Left hindlimb (tissue), 1 donor: ENCODE measurements around the gene LYRM4.

Source experiments
- DNase-seq: peaks from one replicate; pipeline ENCODE4 v3.0.0-alpha.2; 2018

The LYRM4 gene

GRCh38 chr6:5116243-5116991 lies 144.3 kb downstream of the LYRM4 start:
- DNase-seq, result no peak

DNA sequence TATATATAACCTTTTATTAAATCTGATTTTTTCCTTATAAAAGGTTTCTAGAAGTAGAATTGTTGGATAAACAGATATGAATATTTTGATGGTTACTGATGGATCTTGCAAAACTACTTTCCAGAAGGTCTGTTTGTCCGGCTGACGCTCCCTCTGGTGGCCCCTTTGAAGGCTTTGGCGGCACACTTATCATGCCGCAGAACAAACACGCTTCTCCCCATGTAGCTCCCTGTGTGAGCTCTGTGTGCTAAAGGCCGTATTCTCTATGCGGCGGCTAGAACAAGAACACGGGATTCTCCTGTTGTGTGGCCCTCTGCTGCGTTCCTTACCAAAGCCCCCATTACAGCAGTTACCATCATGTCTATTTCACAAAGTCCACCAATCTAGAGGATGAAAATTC lies 145.6 kb downstream of the LYRM4 start:
- no peak for DNase-seq

DNA sequence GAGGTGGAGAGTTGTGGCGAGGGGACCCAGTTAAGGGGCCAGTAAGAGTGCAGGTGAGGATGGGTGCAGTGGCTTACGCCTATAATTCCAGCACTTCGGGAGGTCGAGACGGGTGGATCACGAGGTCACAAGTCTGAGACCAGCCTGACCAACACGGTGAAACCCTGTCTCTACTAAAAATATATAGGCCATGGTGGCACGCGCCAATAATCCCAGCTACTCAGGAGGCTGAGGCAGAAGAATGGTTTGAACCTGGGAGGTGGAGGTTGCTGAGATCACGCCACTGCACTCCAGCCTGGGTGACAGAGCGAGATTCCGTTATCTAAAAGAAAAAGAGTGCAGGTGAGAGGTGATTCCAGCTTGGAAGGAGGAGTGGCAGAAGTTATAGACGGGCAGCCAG lies 147.7 kb downstream of the LYRM4 start:
- no peak for DNase-seq

- DNase-seq, result no peak
Observed at GRCh38 chr6:5112066-5112799, 148.5 kb downstream of the LYRM4 start.

DNA sequence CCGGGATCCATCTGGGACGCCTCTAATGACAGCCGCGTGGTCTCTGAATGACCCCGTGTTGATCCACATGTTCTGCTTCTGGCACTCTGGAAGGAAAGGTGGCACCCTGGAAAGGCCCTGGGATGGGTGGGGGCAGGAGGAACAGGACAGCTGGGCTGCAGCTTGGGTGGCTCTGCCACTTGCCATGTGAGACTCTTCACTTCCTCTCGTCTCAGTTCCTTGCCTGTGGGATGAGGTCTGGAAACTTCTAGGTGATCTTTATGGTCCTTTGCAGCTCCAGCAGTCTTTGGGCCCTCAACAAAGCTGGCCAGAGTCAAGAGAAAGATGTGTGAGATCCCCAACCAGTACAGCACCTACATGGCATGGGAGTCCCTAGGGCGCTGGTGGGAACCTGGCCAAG lies 149.1 kb downstream of the LYRM4 start:
- no peak for DNase-seq

- DNase-seq, result no peak
Observed at GRCh38 chr6:5110246-5110645, 150.5 kb downstream of the LYRM4 start.

- no peak for DNase-seq
Observed at GRCh38 chr6:5109436-5109835, 151.3 kb downstream of the LYRM4 start.

DNA sequence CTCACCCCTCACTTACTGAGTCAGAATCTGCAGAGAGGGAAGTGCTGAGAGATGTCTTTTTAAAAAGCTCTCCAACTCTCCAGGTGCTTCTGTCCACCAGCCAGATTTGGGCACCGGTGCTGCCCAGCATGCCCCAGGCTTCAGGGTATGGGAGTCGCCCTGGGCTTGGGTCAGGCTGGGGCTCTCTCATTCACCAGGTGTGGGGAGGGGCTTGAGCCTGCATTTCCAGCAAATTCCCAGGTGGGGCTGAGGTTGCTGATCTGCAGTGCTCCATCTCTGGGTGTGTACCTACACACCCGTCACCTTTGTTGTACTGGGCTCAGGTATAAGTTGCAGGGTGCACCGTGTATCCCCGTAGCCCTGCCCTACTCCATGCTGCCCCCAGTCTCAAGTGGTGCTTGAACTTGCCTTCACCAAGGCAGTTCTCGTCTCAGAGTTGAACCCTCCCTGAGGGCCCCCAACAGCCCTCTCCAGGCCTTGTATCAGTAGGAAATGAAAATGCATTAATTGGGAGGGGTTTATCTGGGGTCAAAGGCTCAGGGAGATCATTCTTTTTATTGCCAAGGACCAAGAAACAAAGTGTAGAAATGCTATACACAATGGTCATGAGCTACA lies 152.1 kb downstream of the LYRM4 start:
- no peak for DNase-seq

DNA sequence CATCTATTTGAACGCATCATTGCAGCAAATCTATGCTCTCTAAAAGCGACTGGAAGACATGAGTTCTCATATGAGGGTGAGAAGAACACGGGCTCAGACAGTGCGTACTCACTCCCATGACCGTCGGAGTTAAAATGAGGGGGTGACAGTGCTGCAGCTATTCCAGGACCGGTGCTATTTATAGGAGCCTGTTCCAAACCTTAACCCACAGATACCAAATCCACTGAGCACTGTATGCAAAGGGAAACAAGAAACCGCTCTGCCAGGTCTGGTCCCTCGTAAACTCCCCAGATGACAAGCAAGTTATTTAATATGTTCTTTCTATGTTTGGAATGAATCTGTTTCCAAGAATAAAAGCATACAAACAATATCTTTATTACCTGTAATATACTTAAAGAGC lies 152.7 kb downstream of the LYRM4 start:
- DNase-seq, result no peak

GRCh38 chr6:5107341-5107740 lies 153.4 kb downstream of the LYRM4 start:
- no peak for DNase-seq

DNA sequence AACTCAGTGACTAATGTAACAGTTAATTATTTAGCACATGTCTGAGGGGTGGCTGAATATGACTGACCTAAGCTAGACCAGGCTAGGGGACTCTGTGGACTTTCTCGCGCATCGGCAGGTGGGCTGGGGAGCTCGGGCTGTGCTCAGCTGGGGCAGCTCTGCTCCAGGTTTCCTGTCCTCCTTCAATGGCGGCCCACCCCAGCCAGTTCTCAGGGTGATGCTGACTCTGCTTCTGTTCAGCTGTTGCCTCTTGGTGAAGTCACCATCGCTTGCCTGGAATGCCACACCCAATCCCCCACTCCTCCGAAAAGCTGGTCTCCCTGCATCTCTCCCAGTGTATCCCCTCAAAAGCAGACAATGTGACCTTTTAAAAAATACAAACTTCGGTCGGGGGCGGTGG lies 155.6 kb downstream of the LYRM4 start:
- DNase-seq, result no peak

DNA sequence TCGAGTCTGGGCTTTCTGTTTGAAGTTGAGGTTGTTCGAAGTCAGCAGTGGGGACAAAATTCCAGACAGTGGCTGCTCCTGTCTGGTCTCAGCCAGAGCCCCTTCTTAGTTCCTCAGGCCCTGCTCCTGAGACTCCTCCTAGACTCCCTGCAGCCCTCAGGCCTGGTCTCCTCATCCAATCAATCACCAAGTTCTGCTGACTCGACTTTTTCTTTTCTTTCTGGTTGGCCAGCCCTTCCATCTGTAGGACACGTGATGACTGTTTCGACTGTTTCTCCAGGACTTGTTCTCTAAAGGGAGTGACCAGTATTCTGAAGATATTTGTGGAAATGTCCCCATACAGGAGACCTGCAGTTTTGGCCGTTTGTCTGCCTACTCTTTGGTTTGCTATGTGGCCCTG lies 156.1 kb downstream of the LYRM4 start:
- DNase-seq, result no peak

DNA sequence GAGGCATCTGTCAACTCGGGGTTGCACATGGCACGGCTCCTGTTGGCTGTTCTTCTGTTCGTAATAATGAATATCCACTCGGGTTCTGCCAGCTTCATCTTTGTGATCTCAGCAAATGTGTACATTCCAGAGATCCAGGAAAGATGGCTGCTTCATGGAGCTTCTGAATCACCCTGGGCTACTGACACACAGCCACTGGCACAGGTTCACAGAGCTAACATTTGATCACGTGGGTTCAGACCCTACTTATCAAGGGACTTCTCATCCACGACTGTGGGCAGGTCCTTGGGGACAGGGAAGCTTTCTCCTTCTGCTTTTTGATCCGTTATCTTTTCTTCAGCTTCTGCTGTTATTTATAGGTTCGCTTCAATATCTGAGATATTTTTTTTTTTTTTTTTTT lies 157.5 kb downstream of the LYRM4 start:
- no peak for DNase-seq

DNA sequence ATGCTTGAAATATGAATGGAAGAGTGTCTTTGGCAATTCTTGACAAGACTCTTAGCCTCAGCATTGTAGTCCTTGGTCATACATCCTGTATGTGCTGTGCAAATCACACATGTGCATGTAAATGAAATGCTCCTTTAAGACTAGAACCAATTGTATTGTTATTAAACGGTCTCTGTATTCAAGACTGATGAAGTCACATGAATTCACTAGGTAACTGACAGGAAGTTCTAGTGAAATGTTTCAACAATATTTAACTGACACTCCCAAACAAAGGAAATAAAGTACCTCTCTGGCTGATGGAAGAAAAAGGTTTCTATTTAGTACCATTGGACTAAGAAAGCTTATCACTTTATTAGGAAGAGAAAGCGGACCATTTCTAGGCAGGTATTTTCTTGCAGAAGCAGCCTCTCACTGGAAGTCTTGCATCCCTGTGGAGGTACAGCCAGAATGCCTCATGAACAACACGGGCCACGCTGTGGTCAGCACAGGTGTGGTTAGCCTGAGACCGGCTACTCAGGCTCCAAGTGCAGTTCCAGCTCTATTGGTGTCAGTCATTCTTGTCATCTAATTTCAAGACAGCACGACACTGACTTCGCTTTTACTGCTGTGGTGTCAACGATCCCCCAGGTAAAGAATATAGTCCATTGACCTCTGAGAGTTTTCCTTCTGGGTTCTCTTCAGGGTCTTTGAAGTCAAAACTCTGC lies 158.3 kb downstream of the LYRM4 start:
- no peak for DNase-seq

GRCh38 chr6:5100806-5101205 lies 159.9 kb downstream of the LYRM4 start:
- DNase-seq, result no peak

DNA sequence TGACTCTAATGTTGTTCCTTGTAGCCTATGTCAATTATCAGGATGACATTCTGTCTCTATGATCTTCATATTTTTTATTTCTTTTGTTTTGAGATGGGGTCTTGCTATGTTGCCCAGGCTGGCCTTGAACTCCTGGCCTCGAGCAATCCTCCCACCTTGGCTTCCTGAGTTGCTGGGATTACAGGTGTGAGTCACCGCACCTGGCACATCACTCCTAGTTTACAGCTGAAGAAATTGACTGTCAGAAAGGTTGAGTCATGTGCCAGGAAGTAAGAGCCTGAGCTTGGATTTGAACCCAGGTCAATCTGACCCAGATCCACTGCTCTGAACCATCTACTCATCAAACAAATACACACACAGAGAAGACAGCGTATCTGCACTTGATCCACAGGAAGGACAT lies 161.2 kb downstream of the LYRM4 start:
- DNase-seq, result no peak

- DNase-seq, result no peak
Observed at GRCh38 chr6:5098501-5099270, 162.1 kb downstream of the LYRM4 start.

DNA sequence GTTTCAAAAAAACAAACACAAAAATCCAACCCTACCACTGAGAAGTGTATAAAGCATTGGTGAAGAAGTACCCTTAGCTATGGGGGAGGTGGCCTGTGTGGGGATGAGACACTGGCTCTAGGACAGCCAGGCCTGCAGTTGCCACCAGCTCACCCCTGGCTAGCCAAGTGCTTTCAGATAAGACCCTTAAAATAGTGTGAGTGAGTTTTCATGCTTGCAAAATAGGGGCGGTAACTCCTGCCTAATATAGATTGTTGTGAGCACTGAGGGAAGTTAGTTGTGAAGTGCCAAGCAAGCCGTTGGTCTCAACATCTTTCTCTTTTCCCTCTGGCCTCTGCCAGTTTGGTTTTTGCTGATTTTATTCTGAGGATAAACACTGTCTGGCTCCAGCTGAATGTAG lies 164.3 kb downstream of the LYRM4 start:
- DNase-seq, result no peak

GRCh38 chr6:5095236-5095635 lies 165.5 kb downstream of the LYRM4 start:
- no peak for DNase-seq

- no peak for DNase-seq
Observed at GRCh38 chr6:5094327-5094726, 166.4 kb downstream of the LYRM4 start.

DNA sequence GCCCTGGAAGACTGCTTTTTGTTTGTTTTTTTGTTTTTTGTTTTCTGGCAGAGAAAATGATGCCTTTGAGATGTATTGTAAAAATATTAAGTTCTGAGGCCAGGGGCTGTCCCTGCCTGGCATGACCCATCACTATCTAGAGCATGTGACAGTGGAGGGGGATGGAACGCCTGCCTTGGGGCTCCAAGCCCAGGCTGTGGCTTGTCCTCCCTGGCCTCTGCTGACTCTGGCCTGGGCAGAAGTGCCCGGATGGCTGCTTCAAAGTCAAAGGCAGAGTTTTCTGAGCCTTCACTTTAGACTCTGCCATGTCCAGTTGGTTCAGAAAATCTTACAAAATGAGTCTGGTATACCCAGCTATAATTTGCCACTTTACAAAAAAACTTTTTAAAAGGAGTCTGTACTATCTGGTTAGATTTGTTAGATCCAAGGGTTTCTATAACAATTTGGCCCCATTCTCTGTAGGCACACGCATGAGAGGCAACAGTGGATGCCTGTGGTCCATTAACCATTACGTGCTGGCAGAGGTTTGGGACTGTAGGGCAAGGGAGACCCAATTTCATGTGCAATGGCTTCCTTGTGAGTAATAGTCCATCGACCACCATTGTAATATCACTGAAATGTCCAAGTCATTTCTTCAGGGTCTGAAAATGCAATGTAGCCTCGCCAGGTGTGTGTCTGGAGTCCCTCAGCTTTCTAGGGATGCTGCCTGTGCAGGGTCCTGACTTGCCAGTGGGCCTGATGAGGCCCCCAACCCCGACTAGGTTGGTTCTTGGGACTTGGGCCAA lies 167.3 kb downstream of the LYRM4 start:
- DNase-seq, result no peak
